HepG2 (cell line): Measurements from ENCODE around the gene NINL. TPM values are rescaled to one million over a fixed set of nuclear protein-coding genes. Genes with fewer than 3 reads are reported as not detected.

Experiments used
- ATAC-seq: fragments of 200-7000 bp; cut with Tn5 transposase; 3 replicates; pipeline ENCODE4 v1.9.1; 2020; ENCODE audit warnings: mild to moderate bottlenecking, moderate library complexity
- BruUV-seq: library from RNA; stranded (reverse); fragments of 400-500 nt; replicated peaks from 2 replicates; lab custom pipeline; 2021; lab: Mats Ljungman, UMichigan
- CTCF ChIA-PET: fragments of 300-600 bp; formaldehyde crosslinking; extraction: SDS; loops from one replicate; lab custom pipeline; 2021; ENCODE audit warnings: low total read pairs, inconsistent platforms, low intra/inter-chr PET ratio; lab: Yijun Ruan, JAX
- POLR2A ChIA-PET: fragments of 350-600 bp; sonication (Branson Sonifier 250); formaldehyde crosslinking; loops from one replicate; lab custom pipeline; 2020; ENCODE audit warnings: antibody characterized with exemption, inconsistent platforms; lab: Yijun Ruan, JAX
- DNase-seq: peaks from one replicate; pipeline ENCODE4 v3.0.0-alpha.2; 2015; ENCODE audit warnings: low spot score
- FAIRE-seq: peaks from 3 replicates; lab custom pipeline; 2011; peaks lifted over from hg19 to GRCh38; lab: Jason Lieb, UNC
- H2AFZ ChIP-seq: one replicate; pipeline ENCODE4 v1.6.1; 2011; ENCODE audit warnings: low read length, inconsistent platforms
- H3K27ac ChIP-seq: fragments of 300-600 bp; 3 replicates; pipeline ENCODE4 v1.8.0; 2011; ENCODE audit warnings: mixed run types, mild to moderate bottlenecking, mixed read lengths, low read length, inconsistent platforms; ENCODE audit not compliant: insufficient read depth; ENCODE audit errors: extremely low read length
- H3K27me3 ChIP-seq, 2 experiments: fragments of 200-600 bp in 1 of 2; 2 replicates in 1 of 2; 3 replicates in 1 of 2; pipeline versions ENCODE4 v1.6.0 to v1.8.0; 2011; ENCODE audit warnings: low read length in 2 of 2, mild to moderate bottlenecking in 2 of 2, moderate library complexity in 2 of 2, inconsistent platforms in 1 of 2; ENCODE audit not compliant: insufficient read depth in 2 of 2, control insufficient read depth in 1 of 2
- H3K36me3 ChIP-seq, 2 experiments: fragments of 200-600 bp in 1 of 2; replicated peaks in 1 of 2; 2 replicates in 1 of 2; 3 replicates in 1 of 2; pipeline versions ENCODE4 v1.5.1 to v1.8.0; 2011; ENCODE audit warnings: low read length in 2 of 2, inconsistent platforms in 1 of 2; ENCODE audit not compliant: insufficient read depth in 2 of 2, control insufficient read depth in 1 of 2
- H3K4me1 ChIP-seq: 2 replicates; pipeline ENCODE4 v1.5.1; 2012; ENCODE audit warnings: low read length, inconsistent platforms; ENCODE audit not compliant: insufficient read depth
- H3K4me2 ChIP-seq: 2 replicates; pipeline ENCODE4 v1.6.0; 2011; ENCODE audit warnings: low read depth, low read length, inconsistent platforms
- H3K4me3 ChIP-seq, 3 experiments: fragments of 200-600 bp in 1 of 3; sonication (generic), shearing (Covaris generic) in 1 of 3; replicated peaks in 1 of 3; 2 replicates each; pipeline ENCODE4 v1.5.1; 2011 to 2016; ENCODE audit warnings: low read length in 3 of 3, inconsistent platforms in 2 of 3, low read depth in 2 of 3, mild to moderate bottlenecking in 2 of 3, control low read depth in 1 of 3, mixed read lengths in 1 of 3; ENCODE audit not compliant: insufficient read depth in 1 of 3
- H3K79me2 ChIP-seq: one replicate; pipeline ENCODE4 v1.6.1; 2011; ENCODE audit warnings: low read length, inconsistent platforms; ENCODE audit not compliant: insufficient read depth
- H3K9ac ChIP-seq: 2 replicates; pipeline ENCODE4 v1.6.0; 2011; ENCODE audit warnings: mild to moderate bottlenecking, low read depth, low read length, inconsistent platforms; ENCODE audit not compliant: insufficient read depth
- H3K9me3 ChIP-seq: 2 replicates; pipeline ENCODE4 v1.5.1; 2012; ENCODE audit warnings: mild to moderate bottlenecking, low read length
- H4K20me1 ChIP-seq: 2 replicates; pipeline ENCODE4 v1.6.0; 2011; ENCODE audit warnings: inconsistent platforms, mild to moderate bottlenecking, low read length, moderate library complexity; ENCODE audit not compliant: insufficient read depth
- CTCF ChIP-seq: sonication (generic); formaldehyde crosslinking; IDR thresholded peaks from 2 replicates; pipeline ENCODE4 v1.5.0; 2020; ENCODE audit warnings: mild to moderate bottlenecking, missing genetic modification reagents, moderate library complexity
- ELF3 ChIP-seq: IDR thresholded peaks from 2 replicates; pipeline ENCODE4 v1.6.1; 2016; ENCODE audit warnings: missing genetic modification reagents, missing compliant biosample characterization
- NRL ChIP-seq: sonication (generic); formaldehyde crosslinking; IDR thresholded peaks from 2 replicates; pipeline ENCODE4 v1.5.0; 2020; ENCODE audit warnings: missing genetic modification reagents, mild to moderate bottlenecking, moderate library complexity, borderline replicate concordance
- XRCC5 ChIP-seq: fragments of 200-400 bp; formaldehyde crosslinking; optimal IDR thresholded peaks from 2 replicates; pipeline ENCODE3; 2017; ENCODE audit warnings: mild to moderate bottlenecking, low read length
- ZBTB33 ChIP-seq: sonication (generic); formaldehyde crosslinking; IDR thresholded peaks from 2 replicates; pipeline ENCODE4 v1.4.0; 2020; ENCODE audit warnings: missing genetic modification reagents
- ZNF143 ChIP-seq: sonication (generic); formaldehyde crosslinking; IDR thresholded peaks from 2 replicates; pipeline ENCODE4 v1.4.0; 2020; ENCODE audit warnings: missing genetic modification reagents
- ZNF230 ChIP-seq: sonication (generic); formaldehyde crosslinking; IDR thresholded peaks from 2 replicates; pipeline ENCODE4 v1.4.0; 2020; ENCODE audit warnings: mild to moderate bottlenecking, missing genetic modification reagents
- ZNF318 ChIP-seq: sonication (generic); formaldehyde crosslinking; IDR thresholded peaks from 2 replicates; pipeline ENCODE4 v1.4.0; 2020; ENCODE audit warnings: mild to moderate bottlenecking, missing genetic modification reagents
- ZNF33A ChIP-seq: sonication (generic); formaldehyde crosslinking; IDR thresholded peaks from 2 replicates; pipeline ENCODE4 v1.5.1; 2020; ENCODE audit warnings: missing genetic modification reagents, mild to moderate bottlenecking, moderate library complexity, borderline replicate concordance
- ZNF598 ChIP-seq: sonication (generic); formaldehyde crosslinking; IDR thresholded peaks from 2 replicates; pipeline ENCODE4 v1.5.1; 2020; ENCODE audit warnings: mild to moderate bottlenecking, missing genetic modification reagents, borderline replicate concordance
- ZNF891 ChIP-seq: sonication (generic); formaldehyde crosslinking; IDR thresholded peaks from 2 replicates; pipeline ENCODE4 v1.5.0; 2020; ENCODE audit warnings: mild to moderate bottlenecking, missing genetic modification reagents
- WGBS: methylation state at CpG from one replicate; pipeline ENCODE4 v1.1.6; 2017; ENCODE audit warnings: low lambda C conversion rate; 5-methylcytosine and 5-hydroxymethylcytosine counted together
- in situ Hi-C: cut with HindIII; loops from 2 replicates; pipeline ENCODE4 v1.10.0; 2017; ENCODE audit warnings: low pct_unique_long_range_greater_than_20kb; ENCODE audit not compliant: extremely low pct_ligation_motif_present
- intact Hi-C: fragments of 100-400 bp; cut with micrococcal nuclease; formaldehyde crosslinking; loops from one replicate; pipeline ENCODE4 v1.10.0; 2022; ENCODE audit not compliant: unreplicated experiment
- polyA plus RNA-seq, 8 experiments: library from polyadenylated mRNA; depleted of rRNA in 3 of 8; stranded (reverse) in 7 of 8; unstranded in 1 of 8; fragments of >200 nt; fragmentation: Illumina TruSeq in 4 of 8; extraction: Trizol in 4 of 8; gene quantifications; 2 replicates each; pipeline versions ENCODE4 v1.2.1 to v1.2.3, GENCODE V29; 2011 to 2016; ENCODE audit warnings: low read depth in 4 of 8, missing spikeins in 1 of 8, mixed read lengths in 1 of 8; ENCODE audit not compliant: insufficient read depth in 1 of 8
- total RNA-seq, 5 experiments: library from RNA; depleted of rRNA; stranded (reverse); fragments of >200 nt; fragmentation: Illumina TruSeq; extraction: Trizol; gene quantifications; 2 replicates each; pipeline ENCODE4 v1.2.3, GENCODE V29; 2016; ENCODE audit warnings: low read depth in 1 of 5

Gene NINL
- total and polyA plus RNA-seq, 2 of the 13 experiments (the other 11 are each of a cell fraction or from before 2014, with no cell fraction given) = 32.3 to 34.3 TPM

- no TSS peak for BruUV-seq
- POLR2A ChIA-PET = interaction anchor here (1.5 kb wide), 2 partner anchors 9 to 25 kb away, joined by 5 read pairs; no protein-coding TSS in a partner anchor
- no peak overlapping the region for H2AFZ ChIP-seq
- H4K20me1 ChIP-seq = peaks cover 19% of the 10 kb centered on the region
- H3K9ac ChIP-seq = no peak overlapping the region
- H3K27me3 ChIP-seq = no peaks in the 10 kb centered on the region
- in situ Hi-C loops = no loop called here
- DNase-seq = peak; percentile 41
- intact Hi-C loops = no loop called here
- FAIRE-seq = no peak
- ATAC-seq = peak; percentile 91
- peaks cover 65% of the 10 kb centered on the region for H3K79me2 ChIP-seq
- peaks cover 23% of the 10 kb centered on the region for H3K4me1 ChIP-seq
- 93% methylated on average over 12 of the region's 12 CpGs for WGBS
- H3K4me3 ChIP-seq = no peak overlapping the region
- CTCF ChIA-PET = no interaction called here
- H3K36me3 ChIP-seq = no peaks in the 10 kb centered on the region
- H3K4me2 ChIP-seq = no peak overlapping the region
- H3K9me3 ChIP-seq = no peaks in the 10 kb centered on the region
- H3K27ac ChIP-seq = no peak overlapping the region
- TF ChIP-seq NRL = peak; percentile 34; the same call in 1 of the 2 replicates
- no peak for TF ChIP-seq ZNF318 (CRISPR knock-in tag)
- TF ChIP-seq ZNF598 (CRISPR knock-in tag) = peak; percentile 34; the same call in 1 of the 2 replicates
- TF ChIP-seq ZNF891 (CRISPR knock-in tag) = peak; percentile 47; the same call in 1 of the 2 replicates
- TF ChIP-seq ZBTB33 (CRISPR knock-in tag) = peak; percentile 76
- no peak for TF ChIP-seq ELF3 (CRISPR knock-in tag)
- TF ChIP-seq ZNF33A = no peak
- 0 out of 2 replicates have a peak, but pooled peaks have one; percentile 18 for TF ChIP-seq ZNF143 (CRISPR knock-in tag)
- TF ChIP-seq CTCF (CRISPR knock-in tag) = peak; percentile 67
- peak; percentile 64 for TF ChIP-seq XRCC5
- TF ChIP-seq ZNF230 (CRISPR knock-in tag) = 0 out of 2 replicates have a peak, but pooled peaks have one; percentile 56
These were observed 53.1 kb downstream of the NINL start for GRCh38 chr20:25532015-25532751.
